ENCODE data around the gene SLC9A5.

GRCh38 chr16:67238806-67239470 is 9.8 kb upstream of the SLC9A5 start:
- TF ChIP-seq CTCF (IDR thresholded peaks at IDR 0.05 in 2 of 3, conservative IDR thresholded peaks at IDR 0.05 in 1 of 3; ENCODE audit: borderline replicate concordance in 1 of 3, insufficient read depth in 1 of 3, low read depth in 2 of 3, low read length in 2 of 3): no peak
- TF ChIP-seq JUND (IDR thresholded peaks at IDR 0.05): no peak
- no peak for TF ChIP-seq POLR2A (IDR thresholded peaks at IDR 0.05; ENCODE audit: borderline replicate concordance, extremely low read depth, insufficient read depth, insufficient read length)
- TF ChIP-seq ELF1 (IDR thresholded peaks at IDR 0.05; ENCODE audit: borderline replicate concordance, low read depth): no peak
- no peak for TF ChIP-seq SP1 (IDR thresholded peaks at IDR 0.05; ENCODE audit: low read depth)
- TF ChIP-seq POLR2AphosphoS5 (IDR thresholded peaks at IDR 0.05; ENCODE audit: low read depth, low read length): no peak
- TF ChIP-seq REST (IDR thresholded peaks at IDR 0.05; ENCODE audit: low read depth): no peak
- no peak for TF ChIP-seq EZH2 (IDR thresholded peaks at IDR 0.05)
- no peak for TF ChIP-seq YY1 (IDR thresholded peaks at IDR 0.05; ENCODE audit: extremely low read depth, insufficient replicate concordance, low read depth, low read length)
- no peak for TF ChIP-seq CEBPB (IDR thresholded peaks at IDR 0.05; ENCODE audit: low read depth)
- TF ChIP-seq ZBTB33 (IDR thresholded peaks at IDR 0.05; ENCODE audit: extremely low read depth, insufficient replicate concordance, low read length): no peak

Data from HCT116 (cell line).